Fibroblast of lung (primary cell): ENCODE data around the gene SUGCT. TPM values are rescaled to one million over a fixed set of nuclear protein-coding genes. Genes with fewer than 3 reads are reported as not detected.

Experiments
- DNase-seq, 2 donors: peaks; one replicate each; pipeline versions ENCODE4 v3.0.0 to v3.0.0-alpha.2; 2010; ENCODE audit warnings: low read depth in 2 of 2
- H2AFZ ChIP-seq: 2 replicates; pipeline ENCODE4 v1.5.1; 2012; ENCODE audit warnings: low read length, control low read depth, inconsistent platforms
- H3K27ac ChIP-seq: 2 replicates; pipeline ENCODE4 v1.5.1; 2011; ENCODE audit warnings: low read length, control low read depth; ENCODE audit not compliant: insufficient read depth
- H3K27me3 ChIP-seq: 2 replicates; pipeline ENCODE4 v1.5.1; 2011; ENCODE audit warnings: mild to moderate bottlenecking, low read length; ENCODE audit not compliant: control insufficient read depth, insufficient read depth
- H3K36me3 ChIP-seq: 2 replicates; pipeline ENCODE4 v1.5.1; 2011; ENCODE audit warnings: low read length; ENCODE audit not compliant: control insufficient read depth, insufficient read depth
- H3K4me1 ChIP-seq: 2 replicates; pipeline ENCODE4 v1.5.1; 2011; ENCODE audit warnings: low read length; ENCODE audit not compliant: control insufficient read depth, insufficient read depth; ENCODE audit errors: extremely low read depth
- H3K4me2 ChIP-seq: 2 replicates; pipeline ENCODE4 v1.5.1; 2011; ENCODE audit warnings: low read length, control low read depth; ENCODE audit not compliant: insufficient read depth; ENCODE audit errors: extremely low read depth
- H3K4me3 ChIP-seq, 4 experiments: fragments of 200-600 bp in 1 of 4; sonication (generic) in 1 of 4; replicated peaks in 1 of 4; 2 replicates each; pipeline ENCODE4 v1.5.1; 2011 to 2016; ENCODE audit warnings: low read length in 4 of 4, low read depth in 3 of 4, mild to moderate bottlenecking in 3 of 4, control low read depth in 2 of 4, inconsistent platforms in 1 of 4, mixed read lengths in 1 of 4; ENCODE audit not compliant: insufficient read depth in 1 of 4; ENCODE audit errors: control extremely low read depth in 1 of 4
- H3K79me2 ChIP-seq: 2 replicates; pipeline ENCODE4 v1.5.1; 2012; ENCODE audit warnings: mild to moderate bottlenecking, low read length, inconsistent platforms; ENCODE audit not compliant: control insufficient read depth, insufficient read depth
- H3K9ac ChIP-seq: 2 replicates; pipeline ENCODE4 v1.5.1; 2011; ENCODE audit warnings: mild to moderate bottlenecking, low read length, control low read depth; ENCODE audit not compliant: insufficient read depth
- H3K9me3 ChIP-seq: 2 replicates; pipeline ENCODE4 v1.5.1; 2012; ENCODE audit warnings: low read depth, low read length; ENCODE audit not compliant: control insufficient read depth, insufficient read depth
- H4K20me1 ChIP-seq: 2 replicates; pipeline ENCODE4 v1.5.1; 2011; ENCODE audit warnings: low read length; ENCODE audit not compliant: control insufficient read depth, insufficient read depth; ENCODE audit errors: extremely low read depth
- EZH2 ChIP-seq: IDR thresholded peaks from 2 replicates; pipeline ENCODE4 v1.5.1; 2012; ENCODE audit warnings: low read length, control low read depth, mild to moderate bottlenecking; ENCODE audit errors: missing control alignments
- polyA plus RNA-seq, 2 donors: library from polyadenylated mRNA; depleted of rRNA in 1 of 2; stranded (reverse) in 1 of 2; unstranded in 1 of 2; fragments of >200 nt; gene quantifications; 2 replicates each; pipeline ENCODE4 v1.2.1, GENCODE V29; 2011 to 2012; ENCODE audit warnings: missing spikeins in 1 of 2
- total RNA-seq: library from RNA; depleted of rRNA; stranded (reverse); fragments of >200 nt; gene quantifications from 2 replicates; pipeline ENCODE4 v1.2.1, GENCODE V29; 2014
- TF ChIP-seq, protein P1 (sequence below), 2 donors: IDR thresholded peaks in 1 of 2; conservative IDR thresholded peaks in 1 of 2; 1 replicate in 1 of 2; 2 replicates in 1 of 2; pipeline ENCODE4 v1.5.1; 2011 to 2012; ENCODE audit warnings: low read length in 2 of 2, control low read depth in 1 of 2, inconsistent platforms in 1 of 2, low read depth in 1 of 2, mild to moderate bottlenecking in 1 of 2

Gene SUGCT
- total and polyA plus RNA-seq, 2 donors (not counting 1 experiment from before 2014, with no cell fraction given), result 8.4 to 16.5 TPM

DNA sequence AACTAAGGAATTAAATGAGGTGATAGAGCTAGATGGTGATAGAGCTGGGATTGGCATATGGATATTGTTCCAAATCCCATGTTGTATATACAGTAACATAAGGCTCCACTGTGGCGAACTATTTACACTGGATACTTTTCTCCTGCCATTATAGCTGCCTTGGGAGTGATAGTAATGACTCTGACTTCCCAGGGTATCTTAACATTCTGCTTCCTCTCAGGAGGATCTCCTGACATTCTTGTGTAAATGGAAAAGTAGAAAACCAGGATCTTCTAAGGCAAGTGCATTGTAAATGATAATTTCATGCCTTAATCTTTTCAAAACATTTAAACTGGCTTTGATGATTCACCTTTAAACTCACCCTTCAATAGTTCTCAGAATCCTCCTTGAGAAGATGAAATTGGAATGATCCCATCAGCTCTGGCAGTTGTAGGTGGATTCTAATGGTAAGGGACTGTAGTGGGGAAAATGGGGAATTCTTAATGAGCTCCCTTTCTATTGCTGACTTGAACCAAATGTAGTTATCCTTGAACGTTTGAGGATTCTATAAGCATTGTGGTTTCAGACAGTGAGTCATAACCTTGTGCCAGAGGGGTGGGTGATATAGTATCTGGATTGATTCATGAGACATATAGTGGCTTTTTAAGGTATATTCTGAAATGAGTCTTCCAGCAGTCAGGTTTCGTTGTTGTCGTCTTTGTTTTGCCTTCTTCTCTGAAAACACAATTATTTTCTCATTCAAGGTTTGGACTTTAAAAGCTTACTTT lies 450.0 kb downstream of the SUGCT start:
- Histone ChIP-seq H3K27me3 (no peaks in the 10 kb centered on the region), H3K27ac (no peak overlapping the region), H2AFZ (no peak overlapping the region), H3K79me2 (no peaks in the 10 kb centered on the region), H3K4me1 (no peaks in the 10 kb centered on the region), H4K20me1 (no peaks in the 10 kb centered on the region), H3K9me3 (no peaks in the 10 kb centered on the region), H3K4me3 (no peak overlapping the region), H3K9ac (no peak overlapping the region), H3K36me3 (no peaks in the 10 kb centered on the region), H3K4me2 (no peak overlapping the region)
- DNase-seq, result peak; percentile 42 to 51
- TF ChIP-seq, protein P1, sequence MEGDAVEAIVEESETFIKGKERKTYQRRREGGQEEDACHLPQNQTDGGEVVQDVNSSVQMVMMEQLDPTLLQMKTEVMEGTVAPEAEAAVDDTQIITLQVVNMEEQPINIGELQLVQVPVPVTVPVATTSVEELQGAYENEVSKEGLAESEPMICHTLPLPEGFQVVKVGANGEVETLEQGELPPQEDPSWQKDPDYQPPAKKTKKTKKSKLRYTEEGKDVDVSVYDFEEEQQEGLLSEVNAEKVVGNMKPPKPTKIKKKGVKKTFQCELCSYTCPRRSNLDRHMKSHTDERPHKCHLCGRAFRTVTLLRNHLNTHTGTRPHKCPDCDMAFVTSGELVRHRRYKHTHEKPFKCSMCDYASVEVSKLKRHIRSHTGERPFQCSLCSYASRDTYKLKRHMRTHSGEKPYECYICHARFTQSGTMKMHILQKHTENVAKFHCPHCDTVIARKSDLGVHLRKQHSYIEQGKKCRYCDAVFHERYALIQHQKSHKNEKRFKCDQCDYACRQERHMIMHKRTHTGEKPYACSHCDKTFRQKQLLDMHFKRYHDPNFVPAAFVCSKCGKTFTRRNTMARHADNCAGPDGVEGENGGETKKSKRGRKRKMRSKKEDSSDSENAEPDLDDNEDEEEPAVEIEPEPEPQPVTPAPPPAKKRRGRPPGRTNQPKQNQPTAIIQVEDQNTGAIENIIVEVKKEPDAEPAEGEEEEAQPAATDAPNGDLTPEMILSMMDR (conservative IDR thresholded peaks at IDR 0.05 in 1 of 2, IDR thresholded peaks at IDR 0.05 in 1 of 2; ENCODE audit: low read depth in 1 of 2, low read length in 2 of 2), result no peak
- no peak for TF ChIP-seq EZH2

DNA sequence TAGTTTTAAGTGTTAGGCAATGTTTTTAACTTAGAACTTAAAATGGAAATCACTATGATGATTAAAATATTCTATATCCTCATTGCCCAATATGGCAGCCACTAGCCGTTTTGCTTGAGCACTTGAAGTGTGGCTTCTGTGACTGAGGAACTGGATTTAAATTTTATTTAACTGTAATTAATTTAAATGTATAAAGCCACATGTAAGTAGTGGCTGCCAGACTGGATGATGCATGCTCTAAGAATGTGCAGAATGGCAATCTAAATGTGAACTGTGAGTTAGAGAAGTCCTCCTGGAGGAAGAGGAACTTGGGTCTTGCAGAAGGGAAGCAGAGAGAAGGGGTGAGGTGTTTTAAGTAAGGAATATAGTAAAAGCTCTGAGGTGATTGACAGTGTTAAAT lies 451.4 kb downstream of the SUGCT start:
- Histone ChIP-seq H3K4me2 (no peak overlapping the region), H3K9me3 (no peaks in the 10 kb centered on the region), H3K36me3 (no peaks in the 10 kb centered on the region), H2AFZ (no peak overlapping the region), H4K20me1 (no peaks in the 10 kb centered on the region), H3K4me1 (no peaks in the 10 kb centered on the region), H3K79me2 (no peaks in the 10 kb centered on the region), H3K27me3 (no peaks in the 10 kb centered on the region), H3K27ac (no peak overlapping the region), H3K4me3 (no peak overlapping the region), H3K9ac (no peak overlapping the region)
- DNase-seq, result peak; percentile 74 to 87
- no peak for TF ChIP-seq EZH2
- TF ChIP-seq, protein P1 (conservative IDR thresholded peaks at IDR 0.05 in 1 of 2, IDR thresholded peaks at IDR 0.05 in 1 of 2; ENCODE audit: low read depth in 1 of 2, low read length in 2 of 2), result no peak

DNA sequence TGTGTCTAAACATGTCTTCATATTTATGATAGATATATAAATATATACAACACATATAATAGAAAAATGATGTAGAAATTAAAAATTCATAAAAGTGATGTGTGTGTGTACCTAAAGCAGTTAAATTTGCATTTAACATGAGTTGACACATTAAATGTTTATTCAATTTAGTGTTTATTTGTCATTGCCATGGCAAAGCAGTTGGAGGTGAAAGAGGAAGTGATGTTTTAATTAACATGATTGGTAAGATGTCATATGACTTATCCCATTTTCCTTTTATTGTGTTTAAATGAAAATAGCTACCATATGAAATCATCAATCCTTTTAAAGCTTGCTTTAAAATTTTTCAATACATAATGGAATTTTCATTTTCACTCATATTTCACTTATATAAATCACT lies 452.6 kb downstream of the SUGCT start:
- no peaks in the 10 kb centered on the region for H4K20me1 ChIP-seq
- no peaks in the 10 kb centered on the region for H3K9me3 ChIP-seq
- no peaks in the 10 kb centered on the region for H3K36me3 ChIP-seq
- H2AFZ ChIP-seq, result no peak overlapping the region
- H3K79me2 ChIP-seq, result no peaks in the 10 kb centered on the region
- no peak overlapping the region for H3K9ac ChIP-seq
- TF ChIP-seq EZH2, result no peak
- TF ChIP-seq, protein P1 (conservative IDR thresholded peaks at IDR 0.05 in 1 of 2, IDR thresholded peaks at IDR 0.05 in 1 of 2; ENCODE audit: low read depth in 1 of 2, low read length in 2 of 2), result no peak
- DNase-seq, result no peak
- H3K4me1 ChIP-seq, result no peaks in the 10 kb centered on the region
- H3K4me3 ChIP-seq, result no peak overlapping the region
- H3K27ac ChIP-seq, result no peak overlapping the region
- no peak overlapping the region for H3K4me2 ChIP-seq
- no peaks in the 10 kb centered on the region for H3K27me3 ChIP-seq
